ENCODE data around the gene PDE8B. TPM values are rescaled to one million over a fixed set of nuclear protein-coding genes. Genes with fewer than 3 reads are reported as not detected.
A peak's percentile ranks its signal among the peaks of the same experiment; 100 is the strongest.

The PDE8B gene
- total RNA-seq, 1 donor from 2014 or later: under 0.01 TPM

DNA sequence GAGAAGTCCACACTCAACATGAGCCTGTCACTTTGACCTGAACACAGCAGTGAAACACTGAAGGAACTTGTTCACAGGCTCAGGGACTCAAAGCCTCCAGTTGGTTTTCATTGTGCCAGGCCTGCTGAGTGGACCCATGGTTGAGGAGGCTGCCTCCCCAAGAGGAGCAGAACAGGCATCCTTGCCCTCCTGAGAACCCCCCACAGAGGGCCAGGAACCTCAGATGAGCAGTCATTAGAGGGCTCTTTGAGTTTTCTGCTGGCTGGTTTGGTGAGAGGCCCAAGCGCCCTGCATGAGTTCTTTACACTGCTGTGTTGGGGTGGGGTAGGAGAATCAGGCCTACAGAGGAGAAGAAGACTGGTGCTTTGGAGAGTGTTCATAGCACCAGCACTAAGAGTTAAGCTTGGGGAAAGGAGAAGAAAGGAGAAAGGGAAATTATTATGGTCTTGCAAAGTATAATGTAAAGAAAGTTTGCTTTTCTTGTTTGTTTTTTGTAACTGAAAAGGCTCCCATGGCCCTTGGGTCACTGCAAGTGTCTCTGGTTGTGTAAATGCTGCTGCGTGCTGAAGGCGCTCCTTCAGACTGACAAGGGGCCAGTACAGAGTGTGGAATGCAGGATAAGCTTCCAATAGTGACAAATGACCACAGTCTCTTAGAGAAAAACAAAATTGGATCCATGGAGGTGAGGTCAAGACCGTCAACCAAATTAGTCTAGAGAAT, 100.2 kb downstream of the PDE8B start:
- TF ChIP-seq, protein P1, sequence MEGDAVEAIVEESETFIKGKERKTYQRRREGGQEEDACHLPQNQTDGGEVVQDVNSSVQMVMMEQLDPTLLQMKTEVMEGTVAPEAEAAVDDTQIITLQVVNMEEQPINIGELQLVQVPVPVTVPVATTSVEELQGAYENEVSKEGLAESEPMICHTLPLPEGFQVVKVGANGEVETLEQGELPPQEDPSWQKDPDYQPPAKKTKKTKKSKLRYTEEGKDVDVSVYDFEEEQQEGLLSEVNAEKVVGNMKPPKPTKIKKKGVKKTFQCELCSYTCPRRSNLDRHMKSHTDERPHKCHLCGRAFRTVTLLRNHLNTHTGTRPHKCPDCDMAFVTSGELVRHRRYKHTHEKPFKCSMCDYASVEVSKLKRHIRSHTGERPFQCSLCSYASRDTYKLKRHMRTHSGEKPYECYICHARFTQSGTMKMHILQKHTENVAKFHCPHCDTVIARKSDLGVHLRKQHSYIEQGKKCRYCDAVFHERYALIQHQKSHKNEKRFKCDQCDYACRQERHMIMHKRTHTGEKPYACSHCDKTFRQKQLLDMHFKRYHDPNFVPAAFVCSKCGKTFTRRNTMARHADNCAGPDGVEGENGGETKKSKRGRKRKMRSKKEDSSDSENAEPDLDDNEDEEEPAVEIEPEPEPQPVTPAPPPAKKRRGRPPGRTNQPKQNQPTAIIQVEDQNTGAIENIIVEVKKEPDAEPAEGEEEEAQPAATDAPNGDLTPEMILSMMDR (IDR thresholded peaks at IDR 0.05; ENCODE audit: insufficient read depth, low read length, severe bottlenecking): no peak
- DNase-seq (ENCODE audit: low read depth) (no peak), FAIRE-seq (no peak)

DNA sequence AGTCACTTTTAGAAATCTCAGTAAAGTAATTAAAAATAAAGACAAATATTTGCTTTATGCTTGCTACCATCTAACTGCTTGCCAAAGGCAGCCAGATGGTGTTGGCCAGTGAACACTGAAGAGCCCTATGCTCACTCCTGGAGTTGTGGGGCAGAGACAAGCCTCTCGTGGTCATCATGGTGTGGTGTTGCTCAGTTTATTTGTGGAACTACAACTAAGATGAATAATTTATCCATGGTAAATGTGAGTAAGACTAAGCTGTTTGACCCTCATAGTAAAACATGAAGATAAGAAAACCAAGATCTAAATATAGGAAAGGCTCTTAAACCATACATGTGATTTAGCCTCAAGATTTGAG, 100.7 kb downstream of the PDE8B start:
- Histone ChIP-seq H3K36me3 (ENCODE audit: control insufficient read depth, insufficient read depth, low read length) (no peaks in the 10 kb centered on the region), H3K27me3 (ENCODE audit: control insufficient read depth, insufficient read depth, low read length) (no peaks in the 10 kb centered on the region), H3K4me3 (ENCODE audit: low read depth, low read length) (no peak overlapping the region)
- FAIRE-seq (no peak), DNase-seq (ENCODE audit: low read depth) (no peak)
- TF ChIP-seq, protein P1 (IDR thresholded peaks at IDR 0.05; ENCODE audit: insufficient read depth, low read length, severe bottlenecking): no peak

More for the DNA sequence above, 100.2 kb downstream of the PDE8B start:
- no peak overlapping the region for H3K4me3 ChIP-seq (ENCODE audit: low read depth, low read length)
- H3K36me3 ChIP-seq (ENCODE audit: control insufficient read depth, insufficient read depth, low read length): no peaks in the 10 kb centered on the region
- no peaks in the 10 kb centered on the region for H3K27me3 ChIP-seq (ENCODE audit: control insufficient read depth, insufficient read depth, low read length)

DNA sequence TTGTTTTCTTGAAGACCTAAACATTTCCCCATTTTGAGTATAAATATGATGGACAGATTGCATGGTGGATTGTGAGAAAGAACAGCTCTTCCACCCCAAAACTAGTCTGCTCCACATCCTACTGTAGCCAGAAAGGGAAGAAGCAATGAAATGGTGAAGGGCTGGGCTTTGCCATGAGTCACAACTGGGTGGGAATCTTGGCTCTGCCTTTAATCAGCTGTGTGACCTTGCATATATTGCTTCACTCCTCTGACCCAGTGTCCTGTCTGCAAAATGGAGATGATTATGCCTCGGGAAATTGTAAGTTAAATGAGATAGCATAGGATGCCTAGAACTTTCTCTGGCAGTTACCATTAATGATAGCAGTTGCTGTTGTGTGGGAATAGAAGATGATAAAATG, 101.9 kb downstream of the PDE8B start:
- DNase-seq (ENCODE audit: low read depth): peak; percentile 49
- TF ChIP-seq, protein P1 (IDR thresholded peaks at IDR 0.05; ENCODE audit: insufficient read depth, low read length, severe bottlenecking): no peak
- no peaks in the 10 kb centered on the region for H3K36me3 ChIP-seq (ENCODE audit: control insufficient read depth, insufficient read depth, low read length)
- FAIRE-seq: no peak
- H3K4me3 ChIP-seq (ENCODE audit: low read depth, low read length): no peak overlapping the region
- H3K27me3 ChIP-seq (ENCODE audit: control insufficient read depth, insufficient read depth, low read length): no peaks in the 10 kb centered on the region

DNA sequence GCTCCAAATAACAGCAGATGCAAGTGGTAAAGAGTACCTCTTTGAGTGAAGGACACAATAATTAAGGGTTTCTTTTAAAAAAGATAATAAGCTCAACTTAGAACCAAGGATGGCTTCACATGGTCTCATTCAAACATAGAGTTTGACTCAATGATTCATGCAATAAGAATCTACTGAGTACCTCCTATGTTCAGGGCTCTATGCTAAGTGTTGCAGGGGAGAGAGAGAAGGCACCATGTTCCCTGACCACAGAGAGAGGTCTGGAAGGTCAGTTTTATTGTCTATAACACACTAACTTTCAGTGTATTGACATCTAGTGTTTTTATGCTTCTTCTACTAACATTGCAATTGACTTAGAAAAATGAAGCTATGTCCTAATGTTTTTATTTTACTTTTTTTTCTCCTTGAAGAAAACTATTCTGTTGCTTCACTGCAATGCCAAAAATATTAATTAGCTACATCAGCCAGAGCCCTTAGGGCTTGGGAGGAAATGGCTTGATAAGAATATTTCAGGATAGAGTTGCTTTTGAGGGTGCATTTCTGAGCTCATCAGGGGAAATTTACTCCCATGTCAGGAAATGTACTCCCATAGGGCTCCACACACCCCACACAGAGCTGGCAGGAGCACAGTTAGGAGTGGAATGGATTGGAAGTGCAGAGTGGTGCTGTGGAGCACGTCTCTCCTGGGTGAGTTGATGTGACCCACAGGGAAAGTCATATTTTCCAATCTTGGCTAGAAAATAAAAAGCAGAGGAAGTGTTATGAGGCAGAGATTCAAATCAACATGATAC, 106.6 kb downstream of the PDE8B start:
- TF ChIP-seq, protein P1 (IDR thresholded peaks at IDR 0.05; ENCODE audit: insufficient read depth, low read length, severe bottlenecking): no peak
- Histone ChIP-seq H3K36me3 (ENCODE audit: control insufficient read depth, insufficient read depth, low read length) (no peaks in the 10 kb centered on the region), H3K27me3 (ENCODE audit: control insufficient read depth, insufficient read depth, low read length) (peaks cover 1% of the 10 kb centered on the region), H3K4me3 (ENCODE audit: low read depth, low read length) (no peak overlapping the region)
- FAIRE-seq (no peak), DNase-seq (ENCODE audit: low read depth) (peak; percentile 11)

DNA sequence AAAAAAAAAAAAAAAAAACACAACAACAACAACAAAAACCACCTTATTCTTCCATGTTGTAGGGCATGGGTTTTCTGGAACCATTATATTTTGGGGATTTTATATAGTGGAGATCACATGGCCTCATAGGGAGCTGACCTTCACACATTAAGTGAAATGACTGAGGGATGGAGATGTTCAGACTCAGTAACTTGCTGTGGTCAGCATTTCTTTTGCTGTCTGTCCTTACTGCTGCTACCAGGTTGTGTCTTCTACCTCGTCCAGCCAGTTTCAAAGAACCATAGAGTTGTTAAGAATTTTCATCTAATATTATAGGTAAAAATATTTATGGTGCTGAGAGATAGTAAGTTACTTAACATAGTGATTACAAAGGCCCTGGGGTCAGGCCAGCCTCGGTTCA, 107.6 kb downstream of the PDE8B start:
- FAIRE-seq (no peak), DNase-seq (ENCODE audit: low read depth) (no peak)
- H3K4me3 ChIP-seq (ENCODE audit: low read depth, low read length): no peak overlapping the region
- no peaks in the 10 kb centered on the region for H3K36me3 ChIP-seq (ENCODE audit: control insufficient read depth, insufficient read depth, low read length)
- TF ChIP-seq, protein P1 (IDR thresholded peaks at IDR 0.05; ENCODE audit: insufficient read depth, low read length, severe bottlenecking): no peak
- peaks cover 1% of the 10 kb centered on the region for H3K27me3 ChIP-seq (ENCODE audit: control insufficient read depth, insufficient read depth, low read length)
